Measurements from ENCODE around the gene DDX54.
A peak's percentile ranks its signal among the peaks of the same experiment; 100 is the strongest.
"Not testable (repeated sequence)": the region's sequence is repeated elsewhere in the genome, so short reads cannot be mapped to it uniquely, and the experiment has no call there.

The DDX54 gene

DNA sequence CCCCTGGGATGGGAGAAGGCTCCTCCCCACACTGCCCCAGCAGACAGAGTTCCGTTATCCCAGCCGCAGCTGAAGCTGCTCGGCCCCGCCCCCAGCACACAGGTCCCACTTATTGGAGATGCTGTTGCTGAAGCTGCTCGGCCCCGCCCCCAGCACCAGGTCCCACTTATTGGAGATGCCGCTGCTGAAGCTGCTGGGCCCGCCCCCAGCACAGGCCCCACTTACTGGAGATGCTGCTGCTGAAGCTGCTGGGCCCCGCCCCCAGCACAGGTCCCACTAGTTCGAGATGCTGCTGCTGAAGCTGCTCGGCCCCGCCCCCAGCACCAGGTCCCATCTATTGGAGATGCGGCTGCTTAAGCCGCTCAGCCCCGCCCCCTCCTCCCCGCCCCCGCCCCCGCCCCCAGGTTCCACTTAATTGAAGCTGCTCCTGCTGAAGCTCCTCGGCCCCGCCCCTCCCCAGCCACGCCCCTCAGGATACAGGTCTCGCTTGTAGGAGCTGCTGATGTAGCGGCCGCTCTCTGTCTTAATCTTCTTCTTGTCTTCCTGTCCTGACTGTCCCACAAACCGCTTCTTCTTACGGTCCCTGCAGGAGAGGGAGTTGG, 23.8 kb downstream of the DDX54 start:
- peak; percentile 89 to 96 for DNase-seq

DNA sequence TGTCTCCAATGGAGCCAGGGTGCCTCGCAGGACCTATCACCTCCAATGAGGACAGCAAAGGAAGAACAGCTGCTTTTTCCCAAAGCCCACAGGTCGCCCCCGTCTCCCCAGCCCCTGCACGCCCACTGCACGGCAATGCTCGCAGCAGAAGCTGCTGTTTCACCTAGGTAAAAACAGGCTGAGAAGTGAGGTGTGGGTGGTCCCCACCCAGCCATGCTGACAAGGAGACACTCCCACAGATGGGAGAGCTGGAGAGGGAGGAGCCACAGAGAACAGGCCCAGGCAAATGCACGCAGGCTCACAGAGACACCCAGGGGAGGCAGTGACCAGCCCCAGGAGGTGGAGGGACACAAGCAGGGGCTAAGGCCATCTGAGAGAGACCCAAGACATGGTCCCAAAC, 25.3 kb downstream of the DDX54 start:
- no peak for DNase-seq

DNA sequence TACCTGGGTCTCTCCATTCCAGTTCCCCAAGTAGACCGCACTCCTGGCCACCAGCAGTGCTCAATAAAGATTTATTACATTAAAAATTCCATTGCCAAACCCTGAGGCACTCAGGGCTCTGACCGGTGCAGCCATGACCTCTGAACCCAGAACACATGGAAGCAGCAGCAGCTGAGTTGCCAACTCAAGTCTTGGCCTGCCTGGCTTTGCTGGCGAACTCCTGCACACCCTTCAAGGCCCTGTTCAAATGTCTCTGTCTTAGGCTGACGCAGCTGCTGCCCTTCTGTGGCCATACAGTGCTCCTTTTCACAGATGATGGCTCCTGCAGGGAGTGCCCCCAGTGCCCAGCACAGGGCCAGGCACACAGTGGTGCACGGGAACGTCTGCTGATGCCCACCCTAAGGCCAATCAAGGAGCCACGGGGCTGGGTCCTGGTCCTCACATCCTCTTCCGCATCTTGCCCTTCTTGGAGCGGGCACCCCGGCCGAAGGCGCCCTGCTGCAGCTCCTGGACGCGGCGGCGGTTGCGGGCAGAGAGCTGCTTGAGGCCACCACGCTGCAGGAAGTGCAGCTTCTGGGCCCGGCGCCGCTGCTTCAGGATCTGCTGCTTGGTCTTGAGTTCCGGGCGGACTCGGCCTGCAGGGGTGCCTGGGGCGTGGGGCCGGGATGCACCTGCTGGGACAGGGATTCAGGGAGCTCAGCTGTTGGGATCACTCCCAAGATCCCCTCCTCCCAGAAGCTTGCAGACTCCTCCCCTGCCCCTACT, 26.7 kb downstream of the DDX54 start:
- DNase-seq = no peak

DNA sequence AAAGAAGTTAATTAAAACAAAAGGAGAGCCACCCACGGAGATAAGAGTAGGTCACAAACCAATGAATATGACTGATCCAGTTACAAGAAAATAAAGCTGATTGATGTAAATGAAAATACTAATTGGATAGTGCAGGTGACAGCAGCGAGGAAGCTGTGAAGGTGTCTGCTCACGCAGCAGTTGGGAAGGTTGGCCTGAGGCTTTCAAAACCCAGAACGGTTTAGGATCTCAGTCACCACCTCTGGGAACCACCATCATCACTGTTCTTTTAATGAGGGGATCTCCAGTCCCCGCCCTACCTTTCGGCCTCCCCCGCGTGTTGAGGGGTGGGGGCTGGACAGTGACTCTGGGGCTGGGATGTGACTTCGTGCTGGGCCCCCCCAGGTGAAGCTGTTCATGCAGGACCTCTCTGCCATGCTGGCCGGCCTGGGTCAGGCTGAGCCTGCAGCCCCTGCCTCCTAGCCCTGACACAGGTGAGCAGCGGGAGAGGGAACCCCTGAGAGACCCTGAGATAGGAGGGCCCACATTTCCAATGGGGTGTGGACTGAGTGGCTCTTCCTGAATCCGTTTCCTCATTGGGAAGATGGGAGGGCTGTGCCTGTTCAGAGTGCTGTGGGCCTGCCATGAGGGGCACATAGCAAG, 27.9 kb downstream of the DDX54 start:
- no peak for DNase-seq

DNA sequence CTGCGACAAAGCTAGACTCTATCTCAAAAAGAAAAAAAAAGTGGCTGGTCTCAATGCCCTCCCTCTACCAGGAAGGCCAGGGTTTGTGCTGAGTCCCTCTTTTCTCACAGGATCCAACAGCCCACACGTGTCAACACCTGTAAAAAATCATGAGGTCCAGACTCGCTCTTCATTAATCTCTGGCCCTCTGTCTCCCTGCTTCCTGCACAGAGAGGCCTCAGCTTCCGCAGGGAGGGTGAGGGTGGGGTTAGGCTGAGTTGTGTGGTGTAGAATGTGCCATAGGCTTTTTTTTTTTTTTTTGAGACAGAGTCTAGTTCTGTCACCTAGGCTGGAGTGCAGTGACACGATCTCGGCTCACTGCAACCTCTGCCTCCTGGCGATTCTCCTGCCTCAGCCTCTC, 29.6 kb downstream of the DDX54 start:
- no peak for DNase-seq

DNA sequence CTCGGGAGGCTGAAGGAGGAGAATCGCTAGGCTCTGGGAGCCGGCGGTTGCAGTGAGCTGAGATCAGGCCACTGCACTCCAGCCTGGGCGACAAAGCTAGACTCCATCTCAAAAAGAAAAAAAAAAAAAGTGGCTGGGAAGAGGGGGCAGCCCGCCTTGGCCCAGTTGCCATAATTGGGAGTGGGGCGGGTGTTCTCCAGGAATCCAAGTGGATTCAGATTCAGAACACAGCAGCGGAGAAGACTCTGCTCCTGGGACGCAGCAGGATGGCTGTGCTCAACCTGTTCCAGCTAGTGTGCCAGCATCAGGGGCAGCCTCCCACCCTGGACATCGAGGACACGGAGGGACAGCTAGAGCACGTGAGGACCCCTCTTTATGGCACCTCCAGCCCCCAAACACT, 30.2 kb downstream of the DDX54 start:
- DNase-seq = no peak

DNA sequence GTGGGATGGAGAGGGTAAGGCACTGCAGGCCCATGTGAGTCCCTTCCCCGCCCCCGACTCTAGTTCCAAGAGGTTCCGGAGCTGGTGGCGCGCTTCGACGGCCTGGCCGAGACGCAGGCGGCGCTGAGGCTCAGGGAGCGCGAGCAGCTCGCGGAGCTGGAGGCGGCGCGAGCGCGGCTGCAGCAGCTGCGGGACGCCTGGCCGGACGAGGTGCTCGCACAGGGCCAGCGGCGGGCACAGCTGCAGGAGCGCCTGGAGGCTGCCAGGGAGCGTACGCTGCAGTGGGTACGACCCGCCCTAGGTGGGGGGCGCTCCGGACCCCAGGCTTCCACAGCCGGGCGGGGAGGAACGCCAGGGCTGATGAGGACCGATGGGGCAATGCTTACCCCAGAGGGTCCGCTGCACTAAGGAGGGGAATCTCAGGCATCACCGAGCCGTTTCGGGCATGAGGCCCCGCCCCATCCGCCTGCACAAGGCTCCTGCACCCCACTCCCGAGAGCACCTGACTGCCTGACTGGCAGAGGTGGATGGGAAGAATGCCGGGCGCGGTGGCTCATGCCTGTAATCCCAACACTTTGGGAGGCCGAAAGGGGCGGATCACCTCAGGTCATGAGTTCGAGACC, 30.8 kb downstream of the DDX54 start:
- peak in 1 of 2 experiments; percentile 21 for DNase-seq

DNA sequence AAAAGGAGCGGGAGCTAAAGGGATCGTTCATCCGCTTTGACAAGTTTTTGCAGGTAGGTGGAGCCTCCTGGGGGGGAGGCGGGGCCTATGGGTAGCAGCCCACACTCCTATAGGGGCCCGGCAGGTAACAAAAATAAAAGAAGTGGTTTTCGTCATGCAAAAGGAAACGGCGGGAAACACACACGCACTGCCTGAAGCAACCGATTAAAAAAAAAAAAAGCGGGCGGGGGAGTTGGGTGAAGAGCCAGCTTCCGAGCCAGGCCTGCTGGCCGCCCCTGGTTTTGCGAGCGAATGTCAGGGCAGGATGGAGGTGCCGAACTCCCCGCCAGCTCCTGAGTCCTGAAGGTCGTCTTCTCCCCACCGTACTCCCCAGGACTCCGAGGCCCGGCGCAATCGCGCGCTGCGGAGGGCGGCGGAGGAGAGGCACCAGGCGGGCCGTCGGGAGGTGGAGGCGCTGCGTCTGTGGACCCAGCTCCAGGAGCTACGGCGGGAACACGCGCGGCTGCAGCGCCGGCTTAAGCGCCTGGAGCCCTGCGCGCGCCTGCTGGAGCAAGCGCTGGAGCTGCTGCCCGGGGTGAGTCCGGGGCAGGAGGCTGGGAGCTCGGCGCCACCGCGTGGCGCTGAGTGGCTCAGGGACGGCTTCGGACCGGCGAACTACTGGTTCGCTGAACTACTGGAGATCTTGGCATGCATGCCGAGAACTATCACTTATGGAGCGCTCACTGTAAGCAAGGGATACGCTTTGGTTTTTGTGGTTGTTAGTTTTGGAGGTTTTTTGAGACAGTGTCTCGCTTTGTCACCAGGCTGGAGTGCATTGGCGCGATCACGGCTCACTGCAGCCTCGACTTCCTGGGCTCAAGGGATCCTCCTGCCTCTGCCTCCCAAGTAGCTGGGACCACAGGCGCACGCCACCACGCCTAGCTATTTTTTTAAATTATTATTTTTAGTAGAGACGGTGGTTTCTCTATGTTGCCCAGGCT, 32.2 kb downstream of the DDX54 start:
- DNase-seq = peak; percentile 41 to 58

DNA sequence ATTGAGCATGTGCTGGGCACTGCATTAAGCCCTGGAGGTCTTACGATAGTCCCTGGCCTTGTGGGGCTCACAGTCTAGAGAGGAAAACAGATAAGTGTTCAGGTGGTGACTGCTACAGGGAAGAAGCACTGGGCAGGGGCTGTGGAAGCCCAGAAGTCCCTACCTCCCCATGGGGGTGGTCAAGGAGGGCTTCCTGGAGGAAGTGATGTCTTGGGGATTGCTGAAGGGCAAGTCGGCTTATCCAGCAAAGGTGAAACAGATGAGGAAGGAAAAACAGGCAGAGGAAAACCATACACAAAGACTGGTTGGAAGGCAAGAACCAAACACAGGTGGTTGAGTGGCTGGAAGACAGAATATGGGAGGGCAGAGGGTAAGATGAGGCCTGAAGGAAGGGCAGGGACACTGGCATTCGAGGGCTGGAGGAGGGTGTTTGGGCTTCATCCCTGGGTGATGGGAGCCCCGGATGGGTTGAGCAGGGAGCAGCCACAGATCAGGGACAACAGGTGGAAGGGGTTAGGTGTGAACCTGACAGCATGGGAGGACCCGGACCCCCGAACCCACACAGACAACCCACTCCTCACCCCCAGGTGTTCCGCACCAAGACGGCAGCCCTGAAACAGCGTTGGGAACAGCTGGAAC, 33.0 kb downstream of the DDX54 start:
- DNase-seq = no peak

DNA sequence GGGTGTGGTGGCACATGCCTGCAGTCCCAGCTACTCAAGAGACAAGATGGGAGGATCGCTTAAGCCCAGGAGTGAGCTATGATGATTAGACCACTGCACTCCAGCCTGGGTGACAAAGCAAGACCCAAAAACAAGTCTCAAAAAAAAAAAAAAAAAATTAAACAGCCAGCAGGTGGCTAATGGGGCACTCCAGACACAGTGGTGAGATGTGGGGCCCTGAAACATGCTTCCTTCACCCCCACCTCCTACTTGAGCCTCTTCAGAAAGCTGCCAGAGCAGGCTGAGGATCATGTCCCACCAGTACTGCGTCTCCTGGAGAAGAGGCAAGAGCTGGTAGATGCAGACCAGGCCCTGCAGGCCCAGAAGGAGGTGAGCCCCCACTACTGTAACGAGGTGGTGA, 33.6 kb downstream of the DDX54 start:
- DNase-seq = no peak

DNA sequence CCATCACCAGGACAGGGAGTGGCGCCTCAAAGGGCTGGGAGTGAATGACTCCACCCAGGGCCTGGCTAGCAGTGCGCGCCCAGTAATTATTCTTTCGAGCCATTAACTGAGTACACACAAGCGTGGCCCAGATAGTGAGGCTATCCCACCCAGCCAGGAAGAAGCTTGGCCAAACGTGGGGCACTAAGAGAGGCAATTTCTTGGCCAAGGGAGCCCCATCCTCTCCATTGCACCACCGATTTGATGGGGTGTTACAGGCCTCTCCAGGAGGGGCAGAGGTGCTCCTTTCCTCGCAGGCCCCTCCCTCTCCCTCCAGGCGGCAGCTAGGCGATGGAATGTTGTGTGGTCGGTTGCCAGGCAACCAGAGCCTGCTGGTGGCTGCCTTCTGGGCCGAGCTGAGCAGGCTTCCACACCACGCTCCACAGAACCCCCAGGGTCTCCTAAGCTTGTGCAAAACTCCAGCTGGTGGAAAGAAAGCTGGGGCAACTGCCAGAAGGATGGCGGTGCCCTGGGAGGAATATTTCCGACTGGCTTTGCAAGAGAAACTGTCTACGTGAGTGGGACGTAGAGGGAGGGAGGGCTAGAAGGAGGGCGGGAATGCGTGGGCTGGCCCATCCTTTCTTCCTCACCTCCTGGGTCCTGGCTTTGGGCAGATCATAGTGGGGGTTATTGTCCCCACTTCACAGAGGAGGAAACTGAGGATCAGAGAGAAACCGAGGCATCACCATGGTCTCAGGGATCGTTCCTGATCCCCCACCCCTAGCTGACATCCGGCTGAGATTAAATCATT, 35.7 kb downstream of the DDX54 start, which contains the start of gene CFAP73:
Gene CFAP73, plus strand, starts transcription at position 364 of the 790 bp plus-strand sequence. Its CDS starts 134 bp downstream, at position 498.
- peak in 1 of 2 experiments; percentile 66 for DNase-seq

DNA sequence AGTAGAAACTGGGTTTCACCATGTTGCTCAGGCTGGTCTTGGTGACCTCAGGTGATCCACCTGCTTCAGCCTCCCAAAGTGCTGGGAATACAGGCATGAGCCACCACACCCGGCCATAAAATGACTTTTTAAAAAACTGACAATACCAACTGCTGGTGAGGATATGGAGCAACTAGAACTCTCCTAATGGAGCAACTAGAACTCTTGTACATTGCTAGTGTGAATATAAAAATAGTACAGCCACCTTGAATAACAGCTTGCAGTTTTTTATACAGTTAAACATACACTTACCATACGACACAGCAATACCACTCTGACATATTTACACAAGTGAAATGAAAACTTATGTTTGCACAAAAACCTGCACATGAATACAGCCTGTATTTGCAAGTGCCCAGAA, 38.3 kb downstream of the DDX54 start:
- no peak for DNase-seq

DNA sequence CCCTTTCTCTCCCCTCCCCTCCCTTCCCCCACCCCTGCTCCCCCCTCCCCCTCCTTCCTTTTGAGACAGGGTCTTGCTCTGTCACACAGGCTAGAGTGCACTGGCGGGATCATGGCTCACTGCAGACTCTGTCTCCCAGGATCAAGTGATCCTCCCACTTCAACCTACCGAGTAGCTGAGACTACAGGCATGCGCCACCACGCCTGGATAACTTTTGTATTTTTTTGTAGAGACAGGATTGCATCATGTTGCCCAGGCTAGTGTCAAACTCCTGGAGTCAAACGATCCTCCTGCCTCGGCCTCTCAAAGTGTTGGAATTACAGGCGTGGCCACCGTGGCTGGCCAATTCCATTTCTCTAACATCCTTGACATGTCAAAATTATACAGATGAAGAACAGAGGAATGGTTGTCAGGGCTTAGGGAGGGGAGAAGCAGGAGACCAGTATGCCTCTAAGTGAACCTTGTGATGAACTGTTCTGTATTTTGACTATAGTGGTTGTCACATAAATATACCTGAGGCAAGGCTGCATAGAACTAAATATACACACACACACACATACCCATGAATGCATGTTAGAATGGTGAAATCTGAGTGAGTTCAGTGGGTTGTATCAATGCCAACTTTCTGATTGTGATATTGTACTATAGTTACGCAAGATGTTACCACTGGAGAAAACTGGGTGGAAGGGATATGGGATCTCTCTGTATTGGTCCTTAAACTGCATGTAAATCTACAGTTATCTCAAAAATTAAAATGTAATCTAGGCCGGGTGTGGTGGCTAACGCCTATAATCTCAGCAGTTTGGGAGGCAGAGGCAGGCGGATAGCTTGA, 39.3 kb downstream of the DDX54 start:
- DNase-seq = no peak

DNA sequence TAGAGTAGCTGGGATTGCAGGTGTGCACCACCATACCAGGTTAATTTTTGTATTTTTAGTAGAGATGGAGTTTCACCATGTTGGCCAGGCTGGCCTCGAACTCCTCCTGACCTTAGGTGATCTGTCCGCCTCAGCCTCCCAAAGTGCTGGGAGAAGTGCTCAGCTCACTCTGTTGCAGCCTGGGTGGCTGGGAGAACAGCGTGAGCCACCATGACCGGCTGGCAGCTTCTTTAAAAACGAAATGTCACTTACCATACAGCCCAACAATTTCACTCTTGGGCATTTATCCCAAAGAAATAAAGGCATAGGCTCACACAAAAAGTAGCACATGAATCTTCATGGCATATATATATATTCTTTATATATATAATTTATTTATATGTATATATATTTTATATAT, 40.5 kb downstream of the DDX54 start:
- no peak for DNase-seq

DNA sequence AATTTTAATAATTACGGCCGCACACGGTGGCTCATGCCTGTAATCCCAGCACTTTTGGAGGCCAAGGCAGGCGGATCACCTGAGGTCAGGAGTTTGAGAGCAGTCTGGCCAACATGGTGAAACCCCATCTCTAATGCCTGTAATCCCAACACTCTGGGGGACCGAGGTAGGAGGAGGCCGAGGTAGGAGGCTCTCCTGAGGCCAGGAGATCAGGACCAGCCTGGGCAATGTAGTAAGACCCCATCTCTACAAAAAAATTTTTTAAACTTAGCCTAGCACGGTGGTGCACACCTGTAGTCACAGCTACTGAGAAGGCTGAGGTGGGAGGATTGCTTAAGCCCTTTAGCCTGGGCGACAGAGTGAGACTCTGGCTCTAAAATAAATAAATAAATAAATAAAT, 41.3 kb downstream of the DDX54 start:
- DNase-seq = no peak

DNA sequence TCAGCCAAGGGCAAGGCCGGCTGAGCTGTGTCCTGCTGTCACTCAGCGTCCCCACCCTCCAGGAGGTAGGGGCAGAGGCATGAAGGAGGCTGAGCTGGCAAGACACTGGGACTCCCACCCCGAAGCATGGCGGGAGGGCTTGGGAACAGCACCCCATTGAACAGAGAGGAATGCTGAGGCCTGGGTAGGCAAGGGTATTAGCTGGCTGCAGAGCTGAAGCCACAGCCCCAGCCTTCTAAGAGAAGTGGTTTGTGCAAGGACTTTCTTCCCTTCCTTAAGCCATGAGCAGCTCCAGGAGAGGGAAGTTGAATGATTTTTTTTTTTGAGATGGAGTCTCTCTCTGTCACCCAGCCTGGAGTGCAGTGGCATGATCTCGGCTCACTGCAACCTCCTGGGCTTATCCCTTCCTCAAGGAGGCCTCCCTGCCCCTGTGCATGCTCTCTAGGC, 42.4 kb downstream of the DDX54 start:
- no peak for DNase-seq

DNA sequence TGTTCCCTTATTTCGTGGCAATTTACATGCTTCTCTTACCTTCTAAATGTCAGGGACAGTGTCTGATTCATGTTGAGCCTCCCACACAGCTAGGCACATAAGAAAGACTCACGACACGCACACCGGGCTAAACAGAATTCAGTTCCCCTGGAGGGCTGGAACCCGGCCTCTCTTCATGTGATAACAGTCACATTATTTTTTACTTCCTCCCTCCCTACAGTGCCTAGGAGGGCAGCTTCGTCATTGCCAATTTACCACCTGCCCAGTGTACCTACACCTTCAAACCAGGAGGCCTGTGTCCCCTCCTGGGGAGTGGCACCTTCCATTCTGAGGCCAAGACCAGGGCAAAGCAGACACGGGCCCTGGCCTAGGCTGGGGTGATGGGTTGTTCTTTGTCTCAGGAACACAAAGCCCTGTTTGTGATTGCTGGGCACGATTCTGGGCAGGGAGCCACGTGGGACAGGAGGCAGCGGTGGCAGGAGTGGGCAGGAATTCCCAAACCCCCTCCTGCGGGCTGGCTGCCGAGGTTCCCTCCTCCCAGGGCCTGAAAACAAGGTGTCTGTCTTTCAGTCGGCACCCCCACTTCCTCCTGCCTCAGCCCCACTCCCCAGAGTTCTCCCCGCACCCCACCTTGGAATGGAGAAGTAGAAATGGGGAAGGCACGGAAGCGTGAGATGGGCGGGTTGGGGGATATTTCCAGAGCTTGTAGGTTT, 42.9 kb downstream of the DDX54 start:
- DNase-seq = no peak

DNA sequence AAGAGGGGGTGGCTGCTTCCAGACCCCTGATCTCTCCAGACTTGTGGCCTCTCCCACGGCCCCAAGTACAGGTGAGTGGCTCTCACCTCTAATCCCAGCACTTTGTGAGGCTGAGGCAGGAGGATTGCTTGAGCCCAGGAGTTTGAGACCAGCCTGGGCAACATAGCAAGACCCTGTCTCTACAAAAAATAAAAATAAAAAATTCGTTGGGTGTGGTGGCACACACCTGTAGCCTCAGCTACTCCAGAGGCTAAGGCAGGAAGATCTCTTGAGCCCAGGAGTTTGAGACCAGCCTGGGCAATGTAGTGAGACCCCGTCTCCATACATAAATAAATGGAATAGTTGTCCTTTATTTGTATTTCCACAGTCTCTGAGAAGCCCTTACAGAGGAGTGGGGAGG, 43.6 kb downstream of the DDX54 start:
- DNase-seq = not testable (repeated sequence)

DNA sequence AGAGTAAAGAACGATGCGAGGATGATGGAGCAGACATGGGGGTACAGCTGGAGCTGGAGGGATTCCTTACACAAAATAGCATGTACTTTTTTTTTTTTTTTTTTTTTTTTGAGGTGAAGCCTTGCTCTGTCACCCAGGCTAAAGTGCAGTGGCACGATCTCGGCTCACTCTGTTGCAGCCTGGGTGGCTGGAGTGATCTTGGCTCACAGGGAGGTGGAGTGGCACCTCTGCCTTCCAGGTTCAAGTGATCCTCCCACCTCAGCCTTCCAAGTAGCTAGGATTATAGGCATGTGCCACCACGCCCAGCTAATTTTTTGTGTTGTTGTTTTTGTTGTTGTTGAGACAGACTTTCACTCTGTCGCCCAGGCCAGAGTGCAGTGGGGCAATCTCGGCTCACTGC, 44.6 kb downstream of the DDX54 start:
- DNase-seq = no peak

Measured in NCI-H187 (cell line).